ENCODE data around the gene ENPP7.

DNA sequence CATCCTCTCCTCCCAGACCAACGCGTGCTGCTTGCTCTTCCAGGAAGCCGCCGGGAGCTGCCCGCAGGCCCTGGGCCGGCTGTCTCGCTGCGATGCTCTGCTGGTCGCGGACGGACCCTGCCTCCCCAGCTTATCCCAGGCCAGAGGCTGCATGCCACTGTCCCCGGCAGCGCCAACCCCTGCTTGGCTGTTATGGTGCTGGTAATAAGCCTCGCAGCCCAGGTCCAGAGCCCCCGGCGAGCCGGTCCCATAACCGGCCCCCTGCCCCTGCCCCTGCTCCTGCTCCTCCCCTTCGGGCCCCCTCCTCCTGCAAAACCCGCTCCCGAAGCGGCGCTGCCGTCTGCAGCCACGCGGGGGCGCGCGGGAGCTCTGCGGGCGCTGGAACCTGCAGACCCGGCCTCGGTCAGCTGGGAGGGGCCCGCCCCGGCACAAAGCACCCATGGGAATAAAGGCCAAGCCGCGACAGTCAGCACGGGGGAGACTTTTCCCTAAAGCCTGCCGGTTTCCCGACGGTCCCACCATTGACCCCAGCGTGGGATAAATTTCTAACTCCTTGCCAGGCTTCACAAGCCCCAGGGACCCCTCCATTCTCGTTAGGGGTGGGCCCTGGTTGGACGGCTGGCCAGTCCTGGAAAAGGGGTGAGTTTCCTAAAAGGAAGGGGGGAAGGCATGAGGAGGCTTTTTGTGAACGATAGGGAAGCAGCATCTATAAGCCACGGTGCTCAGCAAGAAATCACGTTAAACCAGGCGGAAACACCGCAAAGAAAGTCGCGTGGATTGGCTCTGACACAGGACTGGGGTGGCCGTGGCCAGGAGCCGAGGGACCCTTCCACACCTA is 11.2 kb downstream of the ENPP7 start:
- TF ChIP-seq, protein P1, sequence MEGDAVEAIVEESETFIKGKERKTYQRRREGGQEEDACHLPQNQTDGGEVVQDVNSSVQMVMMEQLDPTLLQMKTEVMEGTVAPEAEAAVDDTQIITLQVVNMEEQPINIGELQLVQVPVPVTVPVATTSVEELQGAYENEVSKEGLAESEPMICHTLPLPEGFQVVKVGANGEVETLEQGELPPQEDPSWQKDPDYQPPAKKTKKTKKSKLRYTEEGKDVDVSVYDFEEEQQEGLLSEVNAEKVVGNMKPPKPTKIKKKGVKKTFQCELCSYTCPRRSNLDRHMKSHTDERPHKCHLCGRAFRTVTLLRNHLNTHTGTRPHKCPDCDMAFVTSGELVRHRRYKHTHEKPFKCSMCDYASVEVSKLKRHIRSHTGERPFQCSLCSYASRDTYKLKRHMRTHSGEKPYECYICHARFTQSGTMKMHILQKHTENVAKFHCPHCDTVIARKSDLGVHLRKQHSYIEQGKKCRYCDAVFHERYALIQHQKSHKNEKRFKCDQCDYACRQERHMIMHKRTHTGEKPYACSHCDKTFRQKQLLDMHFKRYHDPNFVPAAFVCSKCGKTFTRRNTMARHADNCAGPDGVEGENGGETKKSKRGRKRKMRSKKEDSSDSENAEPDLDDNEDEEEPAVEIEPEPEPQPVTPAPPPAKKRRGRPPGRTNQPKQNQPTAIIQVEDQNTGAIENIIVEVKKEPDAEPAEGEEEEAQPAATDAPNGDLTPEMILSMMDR (IDR thresholded peaks at IDR 0.05), result peak; percentile 76 to 99 (median 87)
- no peak for TF ChIP-seq POLR2A (IDR thresholded peaks at IDR 0.05)
